ENCODE data around the gene AFF3.

DNA sequence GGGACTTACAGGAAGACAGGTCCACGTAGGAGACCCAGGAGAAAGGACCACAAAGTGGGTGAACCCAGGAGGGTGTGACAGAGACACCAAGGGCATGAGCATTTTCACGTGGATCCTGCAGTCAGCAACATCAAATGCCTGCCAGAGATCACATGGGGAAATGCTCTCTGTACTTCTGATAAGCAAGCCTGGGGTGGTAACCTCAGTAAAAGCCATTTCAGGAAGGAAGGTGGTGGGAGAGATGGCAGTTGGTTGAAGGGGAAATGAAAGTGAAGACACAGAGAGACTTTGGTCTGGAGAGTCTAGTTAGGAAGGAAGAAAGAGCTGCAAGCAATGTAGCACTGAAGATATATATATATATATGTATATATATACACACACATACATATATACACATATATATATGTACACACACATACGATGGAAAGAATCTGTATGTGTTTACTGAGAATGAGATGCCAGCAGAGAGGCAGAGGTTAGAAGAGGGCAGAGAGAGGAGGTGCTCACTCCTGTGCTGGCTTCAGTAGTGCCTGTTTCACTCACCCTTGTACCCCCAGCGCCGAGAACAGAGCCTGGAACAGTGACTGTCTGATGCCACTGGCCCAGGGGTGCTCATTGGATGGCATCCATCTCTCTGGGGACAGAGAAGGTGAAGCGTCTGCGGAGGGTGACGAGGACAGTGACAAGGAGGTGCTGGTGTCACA is 314.9 kb downstream of the AFF3 start:
- TF ChIP-seq, protein P1, sequence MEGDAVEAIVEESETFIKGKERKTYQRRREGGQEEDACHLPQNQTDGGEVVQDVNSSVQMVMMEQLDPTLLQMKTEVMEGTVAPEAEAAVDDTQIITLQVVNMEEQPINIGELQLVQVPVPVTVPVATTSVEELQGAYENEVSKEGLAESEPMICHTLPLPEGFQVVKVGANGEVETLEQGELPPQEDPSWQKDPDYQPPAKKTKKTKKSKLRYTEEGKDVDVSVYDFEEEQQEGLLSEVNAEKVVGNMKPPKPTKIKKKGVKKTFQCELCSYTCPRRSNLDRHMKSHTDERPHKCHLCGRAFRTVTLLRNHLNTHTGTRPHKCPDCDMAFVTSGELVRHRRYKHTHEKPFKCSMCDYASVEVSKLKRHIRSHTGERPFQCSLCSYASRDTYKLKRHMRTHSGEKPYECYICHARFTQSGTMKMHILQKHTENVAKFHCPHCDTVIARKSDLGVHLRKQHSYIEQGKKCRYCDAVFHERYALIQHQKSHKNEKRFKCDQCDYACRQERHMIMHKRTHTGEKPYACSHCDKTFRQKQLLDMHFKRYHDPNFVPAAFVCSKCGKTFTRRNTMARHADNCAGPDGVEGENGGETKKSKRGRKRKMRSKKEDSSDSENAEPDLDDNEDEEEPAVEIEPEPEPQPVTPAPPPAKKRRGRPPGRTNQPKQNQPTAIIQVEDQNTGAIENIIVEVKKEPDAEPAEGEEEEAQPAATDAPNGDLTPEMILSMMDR (IDR thresholded peaks at IDR 0.05; ENCODE audit: low read depth, low read length, poor library complexity, severe bottlenecking): no peak
- TF ChIP-seq EZH2phosphoT487 (IDR thresholded peaks at IDR 0.05; ENCODE audit: borderline replicate concordance, low read length): no peak
